ENCODE measurements around the gene SMKR1.

GRCh38 chr7:129514683-129515082, 12.4 kb downstream of the SMKR1 start:
- TF ChIP-seq CTCF (IDR thresholded peaks at IDR 0.05) (no peak), POLR2AphosphoS5 (IDR thresholded peaks at IDR 0.05; ENCODE audit: insufficient read depth in 1 of 2, low read depth in 1 of 2) (no peak)
